Immature natural killer cell (primary cell): ENCODE measurements around the gene CALU. TPM values are rescaled to one million over a fixed set of nuclear protein-coding genes. Genes with fewer than 3 reads are reported as not detected.
A peak's percentile ranks its signal among the peaks of the same experiment; 100 is the strongest.

ENCODE experiments used
- DNase-seq, 3 donors: peaks; one replicate each; pipeline ENCODE4 v3.0.0; 2022; ENCODE audit warnings: mixed read lengths in 1 of 3
- H3K27ac Mint-ChIP-seq, 6 donors: one replicate each; pipeline ENCODE4 v1.8.0; 2020; ENCODE audit warnings: mixed read lengths in 6 of 6, mild to moderate bottlenecking in 5 of 6, inconsistent platforms in 4 of 6, moderate library complexity in 3 of 6
- H3K27me3 Mint-ChIP-seq, 3 donors: one replicate each; pipeline ENCODE4 v1.8.0; 2020 to 2021; ENCODE audit warnings: low read depth in 3 of 3, mild to moderate bottlenecking in 3 of 3, mixed read lengths in 3 of 3, moderate library complexity in 3 of 3, inconsistent platforms in 1 of 3
- H3K36me3 Mint-ChIP-seq, 3 donors: one replicate each; pipeline ENCODE4 v1.8.0; 2020; ENCODE audit warnings: mixed read lengths in 3 of 3, inconsistent platforms in 2 of 3, mild to moderate bottlenecking in 2 of 3
- H3K4me1 Mint-ChIP-seq, 2 donors: one replicate each; pipeline ENCODE4 v1.8.0; 2020; ENCODE audit warnings: inconsistent platforms in 2 of 2, mild to moderate bottlenecking in 2 of 2, mixed read lengths in 2 of 2, moderate library complexity in 1 of 2
- H3K4me3 Mint-ChIP-seq, 5 donors: one replicate each; pipeline ENCODE4 v1.8.0; 2020; ENCODE audit warnings: mild to moderate bottlenecking in 5 of 5, mixed read lengths in 5 of 5, inconsistent platforms in 3 of 5, moderate library complexity in 3 of 5
- H3K9me3 Mint-ChIP-seq, 6 donors: one replicate each; pipeline ENCODE4 v1.8.0; 2020; ENCODE audit warnings: mild to moderate bottlenecking in 6 of 6, mixed read lengths in 6 of 6, inconsistent platforms in 4 of 6, moderate library complexity in 3 of 6
- polyA plus RNA-seq, 3 donors: library from polyadenylated mRNA; unstranded; fragments of 300-500 nt; fragmentation: Illumina TruSeq; gene quantifications; one replicate each; pipeline ENCODE4 v1.2.3, GENCODE V29; 2021

Gene CALU
- 10 to 100 TPM; 26.6 to 49.3 (median 45.9) TPM for polyA plus RNA-seq

- H3K27me3 Mint-ChIP-seq: peaks cover 7 to 14% (median 10%) of the 10 kb centered on the region in 3 donors
- peaks cover 24 to 44% of the 10 kb centered on the region in 2 donors for H3K4me1 Mint-ChIP-seq
- H3K4me3 Mint-ChIP-seq: peak within 1 kb of the TSS; percentile 98 to 100 (median 99)
- peaks cover 0 to under 1% (median 0%) of the 10 kb centered on the region in 3 donors for H3K36me3 Mint-ChIP-seq
- peak within 1 kb of the TSS; percentile 90 to 99 (median 94) for H3K27ac Mint-ChIP-seq
- DNase-seq: peak; percentile 93
- H3K9me3 Mint-ChIP-seq: no peaks in the 10 kb centered on the region
Observed at GRCh38 chr7:128739048-128739962, at the start of gene CALU. Gene CALU (plus strand): TSS chr7:128739359. CDS start chr7:128748584, 9,225 bp downstream.

- Mint-ChIP-seq H3K36me3 (no peaks in the 10 kb centered on the region), H3K27ac (no peak overlapping the region), H3K27me3 (peaks cover 3 to 8% (median 4%) of the 10 kb centered on the region in 3 donors), H3K9me3 (no peaks in the 10 kb centered on the region), H3K4me1 (no peaks in the 10 kb centered on the region), H3K4me3 (no peak overlapping the region)
- DNase-seq: no peak
Observed at GRCh38 chr7:128691227-128691626, 47.9 kb upstream of the CALU start.

- H3K4me1 Mint-ChIP-seq: peaks cover 5% of the 10 kb centered on the region in 2 donors
- H3K4me3 Mint-ChIP-seq: no peak overlapping the region
Observed at GRCh38 chr7:128692623-128693270, 46.4 kb upstream of the CALU start.

GRCh38 chr7:128693373-128694015, 45.7 kb upstream of the CALU start:
- peaks cover 5 to 12% of the 10 kb centered on the region in 2 donors for H3K4me1 Mint-ChIP-seq

More at GRCh38 chr7:128692623-128693270, 46.4 kb upstream of the CALU start:
- no peak overlapping the region for H3K27ac Mint-ChIP-seq
- no peak for DNase-seq
- peaks cover 10 to 16% (median 13%) of the 10 kb centered on the region in 3 donors for H3K27me3 Mint-ChIP-seq
- no peaks in the 10 kb centered on the region for H3K36me3 Mint-ChIP-seq
- peaks cover 0 to 1% (median 0%) of the 10 kb centered on the region in 6 donors for H3K9me3 Mint-ChIP-seq

GRCh38 chr7:128694738-128695137, 44.4 kb upstream of the CALU start:
- H3K36me3 Mint-ChIP-seq: no peaks in the 10 kb centered on the region
- H3K27ac Mint-ChIP-seq: no peak overlapping the region
- peaks cover 5 to 12% of the 10 kb centered on the region in 2 donors for H3K4me1 Mint-ChIP-seq
- H3K27me3 Mint-ChIP-seq: peaks cover 12 to 24% (median 18%) of the 10 kb centered on the region in 3 donors
- H3K9me3 Mint-ChIP-seq: peaks cover 0 to 1% (median 0%) of the 10 kb centered on the region in 6 donors
- no peak for DNase-seq
- H3K4me3 Mint-ChIP-seq: no peak overlapping the region

More at GRCh38 chr7:128693373-128694015, 45.7 kb upstream of the CALU start:
- Mint-ChIP-seq H3K27ac (no peak overlapping the region), H3K27me3 (peaks cover 12 to 21% (median 14%) of the 10 kb centered on the region in 3 donors), H3K36me3 (no peaks in the 10 kb centered on the region), H3K4me3 (no peak overlapping the region), H3K9me3 (peaks cover 0 to 1% (median 0%) of the 10 kb centered on the region in 6 donors)
- no peak for DNase-seq

- peak overlapping the region; percentile 41 to 73 (median 66) for H3K4me3 Mint-ChIP-seq
- H3K27me3 Mint-ChIP-seq: peaks cover 9 to 31% (median 18%) of the 10 kb centered on the region in 3 donors
- H3K9me3 Mint-ChIP-seq: peaks cover 0 to 1% (median 0%) of the 10 kb centered on the region in 6 donors
- H3K27ac Mint-ChIP-seq: no peak overlapping the region
- peak; percentile 5 to 7 (median 7) for DNase-seq
- no peaks in the 10 kb centered on the region for H3K36me3 Mint-ChIP-seq
- H3K4me1 Mint-ChIP-seq: peaks cover 5 to 12% of the 10 kb centered on the region in 2 donors
Observed at GRCh38 chr7:128697302-128697905, 41.8 kb upstream of the CALU start.

GRCh38 chr7:128699196-128699712, 39.9 kb upstream of the CALU start:
- Mint-ChIP-seq H3K36me3 (no peaks in the 10 kb centered on the region), H3K27ac (no peak overlapping the region), H3K27me3 (peaks cover 15 to 31% (median 18%) of the 10 kb centered on the region in 3 donors), H3K9me3 (peaks cover 0 to 1% (median 0%) of the 10 kb centered on the region in 6 donors), H3K4me3 (no peak overlapping the region), H3K4me1 (peaks cover 5 to 12% of the 10 kb centered on the region in 2 donors)
- DNase-seq: no peak

- peaks cover 5 to 12% of the 10 kb centered on the region in 2 donors for H3K4me1 Mint-ChIP-seq
- no peak for DNase-seq
- H3K36me3 Mint-ChIP-seq: no peaks in the 10 kb centered on the region
- no peak overlapping the region for H3K4me3 Mint-ChIP-seq
- peaks cover 15 to 31% (median 18%) of the 10 kb centered on the region in 3 donors for H3K27me3 Mint-ChIP-seq
- H3K27ac Mint-ChIP-seq: no peak overlapping the region
- H3K9me3 Mint-ChIP-seq: peaks cover 0 to 1% (median 0%) of the 10 kb centered on the region in 6 donors
Observed at GRCh38 chr7:128699895-128700294, 39.3 kb upstream of the CALU start.

- H3K4me1 Mint-ChIP-seq: peaks cover 5 to 12% of the 10 kb centered on the region in 2 donors
- no peak overlapping the region for H3K27ac Mint-ChIP-seq
- H3K36me3 Mint-ChIP-seq: no peaks in the 10 kb centered on the region
- peaks cover 0 to 1% (median 0%) of the 10 kb centered on the region in 6 donors for H3K9me3 Mint-ChIP-seq
- DNase-seq: no peak
- H3K4me3 Mint-ChIP-seq: no peak overlapping the region
- peaks cover 12 to 32% (median 17%) of the 10 kb centered on the region in 3 donors for H3K27me3 Mint-ChIP-seq
Observed at GRCh38 chr7:128701062-128701785, 37.9 kb upstream of the CALU start.

- peaks cover 3 to 15% (median 6%) of the 10 kb centered on the region in 3 donors for H3K27me3 Mint-ChIP-seq
- H3K27ac Mint-ChIP-seq: no peak overlapping the region
- H3K4me3 Mint-ChIP-seq: no peak overlapping the region
- peaks cover 0 to under 1% (median 0%) of the 10 kb centered on the region in 6 donors for H3K9me3 Mint-ChIP-seq
- DNase-seq: no peak
- H3K36me3 Mint-ChIP-seq: no peaks in the 10 kb centered on the region
- no peaks in the 10 kb centered on the region for H3K4me1 Mint-ChIP-seq
Observed at GRCh38 chr7:128703609-128704241, 35.4 kb upstream of the CALU start.

- no peaks in the 10 kb centered on the region for H3K36me3 Mint-ChIP-seq
- H3K27ac Mint-ChIP-seq: no peak overlapping the region
- DNase-seq: no peak
- H3K9me3 Mint-ChIP-seq: no peaks in the 10 kb centered on the region
- no peak overlapping the region for H3K4me3 Mint-ChIP-seq
- H3K27me3 Mint-ChIP-seq: peaks cover 8 to 12% (median 10%) of the 10 kb centered on the region in 3 donors
- H3K4me1 Mint-ChIP-seq: no peaks in the 10 kb centered on the region
Observed at GRCh38 chr7:128705891-128706333, 33.2 kb upstream of the CALU start.

- Mint-ChIP-seq H3K4me1 (no peaks in the 10 kb centered on the region), H3K27ac (no peak overlapping the region), H3K9me3 (no peaks in the 10 kb centered on the region), H3K4me3 (no peak overlapping the region), H3K36me3 (peaks cover 0 to 4% (median 0%) of the 10 kb centered on the region in 3 donors), H3K27me3 (peaks cover 7 to 12% (median 7%) of the 10 kb centered on the region in 3 donors)
- DNase-seq: no peak
Observed at GRCh38 chr7:128707752-128708151, 31.4 kb upstream of the CALU start.
